Astrocyte (in vitro differentiated cells and primary cell): ENCODE results near the gene FRY.

Experiments used
- CTCF ChIP-seq: IDR thresholded peaks from 2 replicates; pipeline ENCODE4 v1.5.1; 2011; ENCODE audit warnings: low read depth, mild to moderate bottlenecking, inconsistent platforms, low read length, moderate library complexity; ENCODE audit not compliant: insufficient read depth
- EZH2 ChIP-seq: IDR thresholded peaks from 2 replicates; pipeline ENCODE4 v1.6.1; 2012; ENCODE audit warnings: mild to moderate bottlenecking, low read length, inconsistent platforms; ENCODE audit not compliant: insufficient read depth

GRCh38 chr13:32265726-32266125, 234.2 kb downstream of the FRY start:
- TF ChIP-seq CTCF: no peak
- TF ChIP-seq EZH2: no peak
